ENCODE results near the gene C9orf40. TPM values are rescaled to one million over a fixed set of nuclear protein-coding genes. Genes with fewer than 3 reads are reported as not detected.

Gene C9orf40, protein sequence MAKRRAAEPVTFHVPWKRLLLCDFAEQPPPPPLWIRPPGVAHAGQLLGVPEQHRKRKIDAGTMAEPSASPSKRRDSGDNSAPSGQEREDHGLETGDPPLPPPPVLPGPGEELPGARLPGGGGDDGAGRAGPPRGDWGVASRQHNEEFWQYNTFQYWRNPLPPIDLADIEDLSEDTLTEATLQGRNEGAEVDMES
- total RNA-seq (2022) (3.4 TPM in 2 replicates), Bru-seq, nascent RNA (percentile 57 among the genes with signal in this experiment), BruChase-seq, experiment 1, labeled RNA remaining after a 6-hour chase (percentile 49 among the genes with signal in this experiment), BruChase-seq, experiment 2, labeled RNA remaining after a 2-hour chase (percentile 61 among the genes with signal in this experiment)
- long read RNA-seq, transcript C9orf40-201 (2 exons, 2,327 nt) = major isoform, 11 of 12 reads
- long read RNA-seq, partial matches to known transcripts = 0 of 12 reads
- long read RNA-seq, other reads (novel, unspliced or antisense) = 1 of 12 reads

DNA sequence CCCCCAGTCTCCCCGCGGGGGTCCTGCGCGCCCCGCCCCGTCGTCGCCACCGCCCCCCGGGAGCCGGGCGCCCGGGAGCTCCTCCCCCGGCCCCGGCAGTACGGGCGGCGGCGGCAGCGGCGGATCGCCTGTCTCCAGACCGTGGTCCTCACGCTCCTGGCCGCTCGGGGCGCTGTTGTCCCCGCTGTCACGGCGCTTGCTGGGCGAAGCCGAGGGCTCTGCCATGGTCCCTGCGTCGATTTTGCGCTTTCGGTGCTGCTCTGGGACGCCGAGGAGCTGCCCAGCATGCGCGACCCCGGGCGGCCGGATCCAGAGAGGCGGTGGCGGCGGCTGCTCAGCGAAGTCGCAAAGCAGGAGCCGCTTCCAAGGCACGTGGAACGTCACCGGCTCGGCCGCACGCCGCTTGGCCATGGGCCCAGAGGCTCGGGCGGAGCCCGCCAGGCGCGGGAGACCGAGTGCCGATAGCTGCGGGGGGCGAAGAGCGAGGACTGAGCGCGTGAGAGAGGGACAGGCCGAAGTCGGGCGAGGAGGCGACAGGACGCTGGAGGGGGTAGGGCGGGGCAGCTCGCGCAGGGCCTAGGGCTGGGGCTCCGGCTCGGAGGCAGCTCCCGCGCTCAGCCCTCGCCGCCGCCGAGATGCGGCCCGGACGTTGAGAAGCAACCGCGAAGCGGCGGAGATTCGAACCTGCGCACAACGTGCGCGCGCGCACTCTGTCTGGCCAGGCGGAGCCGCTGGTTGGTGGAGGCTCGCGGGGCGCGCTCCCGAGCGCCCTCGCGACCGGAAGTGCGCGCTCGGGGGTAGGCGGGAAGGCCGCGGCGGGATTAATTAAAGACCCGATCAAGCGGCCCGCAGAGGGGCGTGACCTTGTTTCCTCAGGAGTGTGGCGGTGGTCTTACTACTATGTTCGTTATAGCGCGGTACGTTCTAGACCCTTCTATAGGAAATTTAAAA, at the start of gene C9orf40:
Gene C9orf40, minus strand, starts transcription at position 712 of the 951 bp plus-strand sequence. Its CDS starts 301 bp downstream, at position 411.
- Mint-ChIP-seq H3K9me3 (ENCODE audit: low read depth, unreplicated experiment) (no peaks in the 10 kb centered on the region), H3K27ac (ENCODE audit: unreplicated experiment) (peak within 1 kb of the TSS; percentile 62)

GRCh38 chr9:75001719-75002421, 49.2 kb upstream of the C9orf40 start:
- TF ChIP-seq, protein P1, sequence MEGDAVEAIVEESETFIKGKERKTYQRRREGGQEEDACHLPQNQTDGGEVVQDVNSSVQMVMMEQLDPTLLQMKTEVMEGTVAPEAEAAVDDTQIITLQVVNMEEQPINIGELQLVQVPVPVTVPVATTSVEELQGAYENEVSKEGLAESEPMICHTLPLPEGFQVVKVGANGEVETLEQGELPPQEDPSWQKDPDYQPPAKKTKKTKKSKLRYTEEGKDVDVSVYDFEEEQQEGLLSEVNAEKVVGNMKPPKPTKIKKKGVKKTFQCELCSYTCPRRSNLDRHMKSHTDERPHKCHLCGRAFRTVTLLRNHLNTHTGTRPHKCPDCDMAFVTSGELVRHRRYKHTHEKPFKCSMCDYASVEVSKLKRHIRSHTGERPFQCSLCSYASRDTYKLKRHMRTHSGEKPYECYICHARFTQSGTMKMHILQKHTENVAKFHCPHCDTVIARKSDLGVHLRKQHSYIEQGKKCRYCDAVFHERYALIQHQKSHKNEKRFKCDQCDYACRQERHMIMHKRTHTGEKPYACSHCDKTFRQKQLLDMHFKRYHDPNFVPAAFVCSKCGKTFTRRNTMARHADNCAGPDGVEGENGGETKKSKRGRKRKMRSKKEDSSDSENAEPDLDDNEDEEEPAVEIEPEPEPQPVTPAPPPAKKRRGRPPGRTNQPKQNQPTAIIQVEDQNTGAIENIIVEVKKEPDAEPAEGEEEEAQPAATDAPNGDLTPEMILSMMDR (IDR thresholded peaks at IDR 0.05; ENCODE audit: unreplicated experiment) = peak; percentile 60
- Mint-ChIP-seq H3K4me3 (ENCODE audit: low read depth, unreplicated experiment) (no peak overlapping the region), H3K27ac (ENCODE audit: unreplicated experiment) (no peak overlapping the region), H3K27me3 (ENCODE audit: unreplicated experiment) (no peaks in the 10 kb centered on the region), H3K4me1 (ENCODE audit: low read depth, unreplicated experiment) (no peaks in the 10 kb centered on the region), H3K9me3 (ENCODE audit: low read depth, unreplicated experiment) (no peaks in the 10 kb centered on the region), H3K36me3 (ENCODE audit: insufficient read depth, unreplicated experiment) (peaks cover 7% of the 10 kb centered on the region)
- no TSS peak for BruUV-seq (replicated peaks)
- intact Hi-C loops (cut with micrococcal nuclease; ENCODE audit: unreplicated experiment) = loop anchor here (1.0 kb wide), 1 partner anchor 225 kb away; no protein-coding TSS in a partner anchor
- DNase-seq = peak; percentile 4
- CTCF ChIA-PET = no interaction called here

More for the DNA sequence above, at the start of gene C9orf40:
- H3K4me1 Mint-ChIP-seq (ENCODE audit: low read depth, unreplicated experiment) = no peaks in the 10 kb centered on the region
- peaks cover 30% of the 10 kb centered on the region for H3K36me3 Mint-ChIP-seq (ENCODE audit: insufficient read depth, unreplicated experiment)
- intact Hi-C loops (cut with micrococcal nuclease; ENCODE audit: unreplicated experiment) = loop anchor here (2.0 to 5.0 kb wide), 2 partner anchors 75 to 176 kb away; partner anchors contain the start of gene CARNMT1
- CTCF ChIA-PET = interaction anchor here (0.7 to 1.2 kb wide), 4 partner anchors 21 to 1065 kb away, joined by 3 read pairs; partner anchors contain the start of gene OSTF1
- DNase-seq = peak; percentile 90
- BruUV-seq (replicated peaks) = no TSS peak
- H3K4me3 Mint-ChIP-seq (ENCODE audit: low read depth, unreplicated experiment) = peak within 1 kb of the TSS; percentile 82
- TF ChIP-seq, protein P1 (IDR thresholded peaks at IDR 0.05; ENCODE audit: unreplicated experiment) = peak; percentile 56
- H3K27me3 Mint-ChIP-seq (ENCODE audit: unreplicated experiment) = no peaks in the 10 kb centered on the region

GRCh38 chr9:75000835-75001234, 48.1 kb upstream of the C9orf40 start:
- H3K27ac Mint-ChIP-seq (ENCODE audit: unreplicated experiment) = no peak overlapping the region
- H3K4me3 Mint-ChIP-seq (ENCODE audit: low read depth, unreplicated experiment) = no peak overlapping the region
- no peaks in the 10 kb centered on the region for H3K4me1 Mint-ChIP-seq (ENCODE audit: low read depth, unreplicated experiment)
- H3K36me3 Mint-ChIP-seq (ENCODE audit: insufficient read depth, unreplicated experiment) = peaks cover 7% of the 10 kb centered on the region
- no TSS peak for BruUV-seq (replicated peaks)
- H3K27me3 Mint-ChIP-seq (ENCODE audit: unreplicated experiment) = no peaks in the 10 kb centered on the region
- no peaks in the 10 kb centered on the region for H3K9me3 Mint-ChIP-seq (ENCODE audit: low read depth, unreplicated experiment)
- intact Hi-C loops (cut with micrococcal nuclease; ENCODE audit: unreplicated experiment) = no loop called here
- CTCF ChIA-PET = no interaction called here
- no peak for DNase-seq
- TF ChIP-seq, protein P1 (IDR thresholded peaks at IDR 0.05; ENCODE audit: unreplicated experiment) = no peak

- TF ChIP-seq, protein P1 (IDR thresholded peaks at IDR 0.05; ENCODE audit: unreplicated experiment) = no peak
- DNase-seq = no peak
- H3K36me3 Mint-ChIP-seq (ENCODE audit: insufficient read depth, unreplicated experiment) = no peaks in the 10 kb centered on the region
- BruUV-seq (replicated peaks) = no TSS peak
- H3K27me3 Mint-ChIP-seq (ENCODE audit: unreplicated experiment) = no peaks in the 10 kb centered on the region
- CTCF ChIA-PET = no interaction called here
- no peaks in the 10 kb centered on the region for H3K9me3 Mint-ChIP-seq (ENCODE audit: low read depth, unreplicated experiment)
- H3K27ac Mint-ChIP-seq (ENCODE audit: unreplicated experiment) = no peak overlapping the region
- intact Hi-C loops (cut with micrococcal nuclease; ENCODE audit: unreplicated experiment) = no loop called here
- no peaks in the 10 kb centered on the region for H3K4me1 Mint-ChIP-seq (ENCODE audit: low read depth, unreplicated experiment)
- no peak overlapping the region for H3K4me3 Mint-ChIP-seq (ENCODE audit: low read depth, unreplicated experiment)
Observed at GRCh38 chr9:74985041-74985440, 32.3 kb upstream of the C9orf40 start.
